SK-MEL-5 (cell line): ENCODE results near the gene PHLPP1. TPM values are rescaled to one million over a fixed set of nuclear protein-coding genes. Genes with fewer than 3 reads are reported as not detected.

Experiments
- DNase-seq: peaks from one replicate; pipeline ENCODE4 v3.0.0-alpha.2; 2016; ENCODE audit warnings: low read depth, low spot score
- in situ Hi-C: cut with HindIII; loops from 2 replicates; pipeline ENCODE4 v1.10.0; 2016; ENCODE audit warnings: low sequenced_read_pairs, high pct_unique_total_duplicates, low pct_unique_long_range_greater_than_20kb
- total RNA-seq: library from RNA; depleted of rRNA; stranded (reverse); fragments of >200 nt; shearing (Covaris generic); gene quantifications from 2 replicates; pipeline ENCODE4 v1.2.3, GENCODE V29; 2014

The PHLPP1 gene
- total RNA-seq, 1 experiment from 2014 or later: 15.8 TPM

DNA sequence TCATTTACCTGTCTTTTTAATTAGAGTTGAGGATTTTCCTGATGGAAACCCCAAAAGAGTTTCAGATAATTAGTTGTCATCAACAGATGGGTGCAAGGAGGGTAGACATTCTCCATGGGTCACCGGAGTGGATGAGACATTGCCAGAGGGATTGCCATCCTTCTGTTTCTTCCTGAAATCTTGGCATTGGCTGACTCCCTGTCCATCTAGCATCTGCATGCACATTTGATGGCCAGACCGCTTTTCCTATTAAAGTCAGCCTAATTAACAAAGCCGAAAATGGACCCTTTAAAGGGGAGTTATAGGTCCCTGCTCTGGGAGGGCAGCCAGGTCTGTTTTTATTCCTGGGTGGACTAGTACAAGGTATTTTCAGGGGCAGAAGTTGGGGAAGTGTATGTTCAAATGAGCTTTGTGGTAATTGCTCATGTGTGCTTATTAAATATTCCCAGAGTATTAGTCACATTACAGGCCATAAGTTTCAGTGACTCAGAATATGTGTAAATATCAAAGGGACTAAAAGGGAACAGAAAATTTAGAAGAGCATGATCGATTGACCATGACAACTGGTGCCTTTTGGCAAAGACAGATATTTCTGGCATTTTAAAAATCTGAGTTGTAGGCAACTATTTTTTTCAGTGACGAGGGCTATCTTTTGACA is 209.8 kb downstream of the PHLPP1 start:
- in situ Hi-C loops: no loop called here

DNA sequence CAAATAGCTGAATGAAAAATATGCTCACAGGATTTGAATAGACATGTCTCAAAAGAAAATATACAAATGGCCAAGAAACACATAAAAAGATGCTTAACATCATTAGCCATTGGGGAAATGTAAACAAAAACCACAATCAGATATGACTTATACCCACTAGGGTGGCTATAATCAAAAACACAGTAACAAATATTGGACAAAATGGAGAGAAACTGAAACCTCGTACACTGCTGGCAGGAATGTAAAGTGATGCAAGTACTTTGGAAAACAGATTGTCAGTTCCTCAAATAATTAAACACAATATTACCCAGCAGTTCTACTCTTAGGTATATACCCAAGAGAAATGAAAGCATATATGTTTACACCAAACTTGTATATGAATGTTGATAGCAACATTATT is 213.0 kb downstream of the PHLPP1 start:
- DNase-seq: no peak
- in situ Hi-C loops: no loop called here

More for the DNA sequence above, 209.8 kb downstream of the PHLPP1 start:
- DNase-seq: no peak

DNA sequence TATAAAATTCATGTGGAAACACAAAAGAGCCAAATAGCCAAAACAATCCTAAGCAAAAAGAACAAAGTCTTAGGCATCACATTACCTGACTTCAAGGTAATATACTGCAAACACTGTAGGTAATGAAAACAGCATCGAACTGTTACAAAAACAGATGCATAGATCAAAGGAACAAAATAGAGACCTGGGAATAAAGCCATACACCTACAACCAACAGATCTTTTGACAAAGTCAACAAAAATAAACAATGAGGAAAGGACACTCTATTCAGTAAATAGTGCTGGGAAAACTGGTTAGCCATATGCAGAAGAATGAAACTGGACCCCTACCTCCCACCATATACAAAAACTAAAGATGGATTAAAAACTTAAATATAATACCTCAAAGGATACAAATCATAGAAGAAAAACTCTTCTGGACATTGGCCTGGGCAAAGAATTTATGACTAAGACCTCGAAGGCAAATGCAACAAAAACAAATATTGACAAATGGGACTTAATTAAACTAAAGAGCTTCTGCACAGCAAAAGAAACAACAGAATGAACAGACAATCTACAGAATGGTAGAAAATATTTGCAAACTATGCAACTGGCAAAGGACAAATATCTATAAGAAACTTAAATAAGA is 218.0 kb downstream of the PHLPP1 start:
- in situ Hi-C loops: no loop called here
- no peak for DNase-seq

DNA sequence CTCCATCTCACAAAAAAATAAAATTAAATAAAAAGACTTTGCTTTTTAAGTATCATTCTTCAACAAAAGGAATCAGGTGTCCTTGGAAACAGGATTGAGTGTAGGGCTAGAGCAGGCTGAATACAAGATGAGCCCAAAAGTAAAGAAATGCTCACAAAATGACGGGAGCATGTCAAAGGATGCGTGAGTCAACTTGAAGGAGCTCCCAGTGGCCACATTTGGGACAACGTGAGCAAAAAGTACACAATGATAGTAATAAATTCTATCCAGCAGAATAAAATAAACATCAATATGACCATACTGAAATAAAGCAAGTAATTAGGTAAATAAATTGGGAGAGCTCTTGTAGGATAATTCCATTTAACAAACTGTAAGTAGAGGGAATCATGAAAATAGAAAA is 220.7 kb downstream of the PHLPP1 start:
- no peak for DNase-seq
- in situ Hi-C loops: no loop called here

DNA sequence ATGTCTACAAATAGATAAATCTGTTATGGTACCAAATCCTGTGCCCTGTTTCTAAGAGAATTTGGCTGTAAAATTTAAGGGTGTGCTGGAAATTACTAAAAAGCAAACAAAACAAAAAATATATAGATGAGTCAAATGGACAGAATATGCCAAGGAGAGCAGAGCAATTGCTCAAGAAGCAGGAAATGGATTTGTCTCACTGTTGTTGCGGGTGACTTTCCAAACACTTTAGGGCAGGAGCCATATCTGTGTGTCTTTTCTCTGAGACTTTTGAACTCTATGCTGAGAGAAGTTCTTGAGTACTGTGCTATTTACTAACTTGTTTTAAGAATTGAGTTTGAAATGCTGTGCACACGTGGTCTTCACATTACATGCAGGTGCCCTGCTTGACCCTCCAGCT is 221.7 kb downstream of the PHLPP1 start:
- DNase-seq: no peak
- in situ Hi-C loops: no loop called here

DNA sequence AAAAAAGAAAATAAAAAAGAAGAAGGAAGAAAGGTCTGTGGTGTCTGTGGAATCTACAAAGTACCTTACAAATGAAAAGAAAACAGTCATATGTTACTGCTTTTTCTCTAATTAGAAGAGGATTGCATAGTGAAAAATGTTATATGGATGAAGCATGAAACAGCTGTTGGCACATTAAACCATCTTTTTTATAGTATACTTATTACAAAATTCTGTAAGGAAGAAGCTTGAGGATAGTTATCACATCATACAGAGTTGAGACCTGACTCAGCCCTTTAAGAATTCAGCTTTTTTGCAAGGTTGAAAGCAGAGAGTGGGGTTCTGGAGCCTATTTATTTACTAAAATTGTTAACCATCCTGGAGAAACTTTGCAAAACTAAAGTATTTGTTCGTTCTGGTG is 222.7 kb downstream of the PHLPP1 start:
- in situ Hi-C loops: no loop called here
- no peak for DNase-seq

DNA sequence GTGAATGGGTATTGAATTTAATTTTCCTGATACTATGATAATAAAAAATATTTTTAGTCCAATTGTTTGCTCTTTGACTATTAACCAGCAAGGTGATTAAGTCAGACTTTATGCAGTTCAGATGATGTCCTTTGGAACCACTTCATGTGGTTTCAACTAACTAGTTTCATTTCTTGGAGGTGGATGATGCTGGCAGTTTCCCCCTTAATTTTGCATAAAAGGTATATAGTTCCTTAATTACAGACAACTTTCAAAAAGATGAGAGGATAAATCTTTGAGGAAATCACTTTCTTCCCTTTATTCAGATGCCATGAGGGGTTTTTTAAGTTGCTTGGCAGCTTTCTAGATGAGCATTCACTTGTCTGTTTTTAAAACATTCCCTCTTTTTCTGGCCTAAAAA is 223.1 kb downstream of the PHLPP1 start:
- no peak for DNase-seq
- in situ Hi-C loops: no loop called here

DNA sequence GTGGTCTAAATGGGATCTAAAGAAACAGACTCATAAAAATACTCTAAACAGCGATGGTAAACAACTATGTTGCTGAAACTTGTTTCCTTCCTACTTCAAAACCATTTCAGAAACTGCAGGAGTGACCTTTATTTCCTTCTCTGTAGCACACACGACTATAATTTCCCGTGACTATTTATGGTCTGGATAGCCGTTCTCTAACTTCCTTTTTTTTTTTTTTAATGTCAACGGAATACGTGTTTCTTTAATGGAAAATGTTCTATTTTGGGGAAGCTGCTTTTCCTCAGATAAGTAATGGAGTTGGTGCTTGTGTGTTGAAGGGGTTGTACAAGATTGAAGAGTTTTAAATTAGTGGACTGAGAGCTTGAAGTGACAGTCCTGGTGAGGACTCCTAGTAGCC is 224.1 kb downstream of the PHLPP1 start:
- in situ Hi-C loops: no loop called here
- no peak for DNase-seq

DNA sequence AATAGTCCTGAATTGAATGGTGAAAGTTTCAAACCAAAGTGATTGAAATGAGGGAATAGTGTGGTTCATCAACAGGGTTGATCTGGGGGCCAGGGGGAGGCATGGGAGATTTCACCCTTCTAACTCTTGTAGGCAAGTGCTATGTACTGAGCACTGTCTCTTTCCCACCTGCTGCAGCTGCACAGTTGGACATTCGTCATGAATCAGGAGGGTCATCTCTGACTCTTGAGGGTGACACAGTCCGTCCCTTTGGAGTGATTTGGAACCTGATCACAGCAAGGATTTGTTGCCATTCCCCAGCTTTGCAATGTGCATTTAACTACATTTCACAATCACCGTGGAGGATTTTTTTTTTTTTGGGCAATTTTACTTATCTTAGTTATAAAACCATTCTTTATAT is 224.6 kb downstream of the PHLPP1 start:
- in situ Hi-C loops: no loop called here

DNA sequence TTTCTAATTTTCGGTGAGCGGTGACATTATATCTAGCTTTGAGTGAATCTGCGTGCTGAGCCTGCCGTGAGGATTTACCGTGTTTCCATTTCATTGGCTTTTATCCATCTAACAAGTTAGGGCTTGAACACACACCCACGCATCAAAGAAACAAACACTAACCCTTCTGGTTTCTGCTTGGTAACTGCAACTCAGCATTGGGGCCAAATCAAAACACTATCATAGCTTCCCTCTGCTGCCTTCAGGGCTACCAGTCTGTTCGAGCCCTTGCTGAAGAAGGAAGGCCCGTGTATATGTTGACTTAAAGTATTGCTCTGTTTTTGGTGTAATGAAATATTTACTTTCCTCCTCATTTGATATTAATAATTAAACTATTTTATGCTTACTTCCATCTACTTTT is 227.2 kb downstream of the PHLPP1 start:
- in situ Hi-C loops: no loop called here
- DNase-seq: no peak

More for the DNA sequence above, 224.6 kb downstream of the PHLPP1 start:
- no peak for DNase-seq

DNA sequence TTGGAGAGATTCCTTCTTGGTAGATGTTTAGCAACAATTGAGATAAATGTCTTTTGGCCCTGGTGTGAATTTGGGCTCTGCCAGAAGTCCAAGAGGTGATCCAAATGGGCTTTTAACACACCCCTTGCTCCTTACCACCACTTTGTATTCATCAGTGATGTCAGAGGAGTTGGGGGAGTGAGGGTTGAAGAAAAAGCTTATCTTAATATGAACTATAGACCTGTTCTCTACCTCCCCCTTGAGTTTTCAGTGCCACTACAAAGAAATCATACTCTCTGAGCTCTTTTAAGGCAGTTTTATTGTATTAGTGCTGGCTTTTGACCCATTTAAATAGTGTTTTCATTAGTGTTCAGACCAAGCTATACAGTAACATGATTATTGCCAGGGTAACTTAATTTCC is 229.1 kb downstream of the PHLPP1 start:
- DNase-seq: peak; percentile 20
- in situ Hi-C loops: no loop called here

DNA sequence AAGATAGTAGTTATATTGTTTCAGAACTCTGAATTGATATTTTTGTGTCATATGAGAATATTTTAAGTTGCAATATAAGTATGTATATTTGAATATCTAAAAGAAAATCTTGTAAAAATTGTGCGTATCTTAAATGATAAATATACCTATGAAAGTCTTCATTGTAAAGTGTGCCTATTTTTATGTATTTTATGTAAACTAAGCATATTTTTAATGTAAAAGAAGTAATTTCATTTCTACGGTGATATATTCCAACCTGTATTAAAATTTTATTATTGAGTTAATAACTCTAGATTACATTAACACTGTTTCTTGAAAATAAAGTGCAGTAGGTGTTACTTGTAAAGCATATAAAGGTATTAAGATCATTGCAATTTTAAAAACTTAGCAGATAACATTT is 233.4 kb downstream of the PHLPP1 start:
- in situ Hi-C loops: no loop called here
- DNase-seq: no peak

DNA sequence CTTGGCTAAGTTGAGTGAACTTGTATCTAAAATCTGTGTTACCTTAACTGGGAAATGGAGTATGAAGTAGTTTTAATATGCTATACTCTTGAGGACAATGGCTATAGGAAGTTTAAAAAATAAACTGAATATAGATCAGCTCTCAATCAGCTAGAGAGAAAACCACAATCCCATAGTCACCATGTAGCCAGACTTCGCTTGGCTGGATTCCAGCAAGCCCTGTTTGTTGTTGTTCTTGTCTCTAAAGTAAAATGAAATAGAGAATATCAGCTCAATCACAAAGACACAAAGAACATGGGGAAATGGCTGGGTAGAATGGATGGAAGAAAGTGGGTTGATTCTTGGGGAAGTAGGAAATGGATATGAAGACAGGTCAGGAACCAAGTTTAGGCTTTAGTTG is 234.9 kb downstream of the PHLPP1 start:
- in situ Hi-C loops: no loop called here
- DNase-seq: no peak

DNA sequence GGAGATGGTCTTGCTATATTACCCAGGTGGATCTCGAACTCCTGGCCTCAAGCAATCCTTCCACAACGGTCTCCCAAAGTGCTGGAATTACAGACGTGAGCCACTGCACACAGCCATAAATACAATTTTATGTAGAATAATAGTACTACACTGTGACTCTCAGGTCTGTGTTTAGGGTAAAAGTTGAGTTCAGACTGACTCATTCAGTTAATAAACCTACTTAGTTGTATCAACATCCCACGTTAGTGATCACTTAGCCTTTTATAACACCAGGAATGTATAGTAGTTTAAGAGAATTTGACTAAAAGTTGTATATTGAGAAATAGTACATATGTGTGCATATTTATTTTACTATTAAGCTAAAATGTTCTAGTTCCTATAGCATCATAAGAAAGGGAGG is 237.5 kb downstream of the PHLPP1 start:
- in situ Hi-C loops: no loop called here
- DNase-seq: no peak

DNA sequence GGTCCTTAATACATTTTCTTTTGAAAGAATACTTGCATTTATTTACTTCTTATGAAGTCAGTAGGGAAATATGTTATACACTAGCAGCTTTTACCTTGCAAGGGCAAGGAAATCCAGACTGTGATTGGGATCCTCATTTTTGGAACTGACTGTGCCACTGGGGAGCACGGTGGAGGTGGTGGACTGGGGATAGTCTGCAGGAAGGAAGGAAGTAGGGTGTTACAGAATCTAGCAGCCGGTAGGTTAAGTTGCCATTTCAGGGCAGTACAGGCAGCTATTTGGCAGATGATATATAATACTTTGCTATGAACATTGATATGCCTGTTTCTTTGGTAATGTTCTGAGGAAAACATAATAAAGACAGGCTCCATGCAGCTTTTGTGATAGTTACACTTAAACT is 238.3 kb downstream of the PHLPP1 start:
- in situ Hi-C loops: no loop called here
- no peak for DNase-seq

DNA sequence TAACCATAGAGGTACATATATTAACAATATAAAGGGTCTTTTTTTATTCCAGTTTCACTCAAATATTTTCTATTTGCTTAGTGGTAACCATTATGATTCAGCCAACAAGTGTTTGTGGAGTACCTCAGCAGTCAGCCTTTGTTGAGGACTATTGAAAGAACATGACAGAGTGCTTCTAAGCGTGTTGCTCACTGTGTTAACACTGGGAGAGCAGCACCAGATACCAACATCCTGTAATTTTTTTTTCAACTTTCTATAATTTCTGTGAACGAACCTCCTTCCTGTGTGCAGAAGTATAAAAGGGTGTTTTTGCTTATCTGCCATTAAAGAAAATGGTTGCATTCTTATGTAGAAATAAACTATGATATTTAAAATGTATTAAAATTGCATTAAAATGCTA is 239.0 kb downstream of the PHLPP1 start:
- in situ Hi-C loops: no loop called here
- no peak for DNase-seq

DNA sequence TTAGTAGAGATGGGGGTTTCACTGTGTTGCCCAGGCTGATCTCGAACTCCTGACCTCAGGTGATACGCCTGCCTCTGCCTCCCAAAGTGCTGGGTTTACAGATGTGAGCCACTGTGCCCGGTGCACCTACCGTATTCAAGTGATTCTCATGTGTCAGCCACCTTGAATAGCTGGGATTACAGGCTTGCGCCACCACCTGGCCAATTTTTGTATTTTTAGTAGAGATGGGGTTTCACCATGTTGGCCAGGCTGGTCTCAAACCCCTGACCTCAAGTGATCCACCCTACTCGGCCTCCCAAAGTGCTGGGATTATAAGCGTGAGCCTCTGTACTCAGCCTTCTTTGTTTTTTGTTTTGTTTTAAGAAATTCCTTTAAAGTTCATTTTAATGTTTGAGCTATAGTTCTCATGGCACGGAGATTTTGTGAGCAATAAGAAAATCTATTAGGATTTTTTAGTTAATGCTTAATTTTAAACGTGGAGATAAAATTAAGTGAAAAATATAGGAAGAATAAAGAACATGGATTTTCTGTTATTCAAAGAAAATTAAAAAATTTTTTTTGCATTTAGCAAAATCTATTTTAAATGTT is 242.6 kb downstream of the PHLPP1 start:
- DNase-seq: peak; percentile 68
- in situ Hi-C loops: no loop called here

DNA sequence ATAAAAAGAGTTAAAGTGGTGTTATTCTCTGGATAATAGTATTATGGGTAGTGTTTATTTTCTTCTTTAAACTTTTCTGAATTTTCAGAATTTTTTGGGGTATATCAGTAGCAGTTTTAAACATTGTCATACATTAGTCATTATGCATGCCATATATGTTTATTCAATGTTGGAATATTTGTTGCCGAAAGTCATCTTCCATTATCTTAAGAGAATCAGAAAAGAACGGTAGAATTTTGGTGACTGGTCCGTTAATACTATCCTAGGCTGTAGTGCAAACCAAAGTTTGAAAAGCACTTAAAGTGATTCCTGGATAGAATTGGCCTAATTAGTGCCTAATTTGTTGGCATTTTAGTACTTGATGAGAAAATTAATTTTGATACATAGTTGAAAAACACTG is 244.1 kb downstream of the PHLPP1 start:
- in situ Hi-C loops: no loop called here

DNA sequence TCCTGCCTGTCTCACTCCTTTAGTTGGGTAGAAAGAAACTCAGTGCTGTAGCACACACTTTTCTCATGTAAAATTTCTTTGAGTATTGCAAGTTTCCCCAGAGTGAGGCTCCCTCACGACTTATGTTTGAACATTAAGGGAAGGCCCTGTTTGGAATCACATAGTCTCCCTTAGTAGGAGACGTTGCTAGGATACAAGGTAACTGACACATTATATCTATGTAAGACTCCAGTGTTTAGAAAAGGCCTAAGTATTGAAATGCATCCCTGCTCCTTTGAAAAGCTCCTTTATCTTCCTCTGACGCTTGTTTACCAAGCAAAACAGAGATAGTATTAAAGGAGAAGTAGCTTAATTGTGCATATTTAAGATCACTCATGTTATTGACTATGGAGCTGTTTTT is 248.2 kb downstream of the PHLPP1 start:
- in situ Hi-C loops: no loop called here
- peak; percentile 92 for DNase-seq

More for the DNA sequence above, 244.1 kb downstream of the PHLPP1 start:
- no peak for DNase-seq
